HG03442 (cell line): ENCODE measurements around the gene SAMD4B.
"Not testable (repeated sequence)": the region's sequence is repeated elsewhere in the genome, so short reads cannot be mapped to it uniquely, and the experiment has no call there.

Experiments used
- ATAC-seq: cut with Tn5 transposase; IDR thresholded peaks from one replicate; pipeline ENCODE4 v1.9.1; 2021; ENCODE audit warnings: mild to moderate bottlenecking, moderate library complexity; ENCODE audit not compliant: unreplicated experiment

Gene SAMD4B

DNA sequence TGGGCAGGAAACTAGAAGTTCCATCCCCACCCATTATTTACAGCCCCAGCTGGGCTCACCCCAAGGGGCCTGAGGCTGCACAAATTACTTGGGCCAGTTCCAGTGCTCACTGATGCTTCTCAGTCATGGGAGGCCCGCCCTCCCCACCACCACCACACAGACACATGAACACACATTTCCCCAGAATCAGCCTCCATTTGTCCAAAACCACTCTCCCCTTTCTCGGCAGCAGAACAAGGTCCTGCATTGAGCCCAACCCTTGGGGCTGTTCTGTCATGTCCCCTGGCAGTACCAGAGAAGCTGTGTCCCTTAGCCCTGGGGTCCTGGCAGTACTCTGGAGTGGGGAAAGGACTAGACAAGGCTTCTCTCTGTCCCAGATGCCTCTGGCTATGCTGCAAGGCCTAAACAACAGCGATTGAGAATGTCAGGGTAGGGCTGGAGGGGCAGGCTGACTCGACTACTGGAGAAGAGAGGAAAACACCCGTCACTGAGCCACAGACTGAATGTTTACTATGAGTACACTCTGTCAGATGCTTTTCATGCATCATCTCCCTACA, 21.8 kb downstream of the SAMD4B start:
- ATAC-seq: no peak

DNA sequence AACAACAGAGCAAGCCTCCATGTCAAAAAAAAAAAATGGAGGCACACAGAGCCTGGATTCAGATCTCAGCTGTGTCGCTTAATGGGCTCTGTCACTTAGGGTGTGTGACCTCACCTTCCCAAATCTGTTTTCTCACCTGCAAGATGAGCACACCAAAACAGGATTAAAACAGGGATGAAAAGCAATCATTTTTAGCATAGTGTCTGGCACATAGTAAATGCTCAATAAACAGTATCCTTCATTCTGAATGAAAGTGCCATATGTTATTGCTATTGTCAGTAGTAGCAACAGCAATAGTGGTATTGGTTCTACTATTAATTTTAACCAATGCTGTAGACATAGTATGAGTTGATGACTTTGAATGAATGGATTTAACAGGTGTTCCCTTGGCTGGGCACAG, 23.3 kb downstream of the SAMD4B start:
- no peak for ATAC-seq

DNA sequence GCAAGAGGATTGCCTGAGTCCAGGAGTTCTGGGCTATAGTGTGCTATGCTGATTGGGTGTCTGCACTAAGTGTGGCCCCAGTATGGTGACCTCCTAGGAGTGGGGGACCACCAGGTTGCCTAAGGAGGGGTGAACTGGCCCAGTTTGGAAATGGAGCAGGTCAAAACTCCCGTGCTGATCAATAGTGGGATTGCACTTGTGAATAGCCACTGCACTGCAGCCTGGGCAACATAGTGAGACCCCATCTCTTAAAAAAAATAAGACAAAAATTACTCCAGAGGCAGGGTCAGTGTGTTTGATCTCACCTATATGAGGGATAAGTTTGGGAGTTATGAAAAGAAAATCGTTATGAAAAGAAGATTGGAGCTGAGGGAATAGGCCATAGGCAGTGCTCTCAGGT, 27.0 kb downstream of the SAMD4B start:
- ATAC-seq: no peak

DNA sequence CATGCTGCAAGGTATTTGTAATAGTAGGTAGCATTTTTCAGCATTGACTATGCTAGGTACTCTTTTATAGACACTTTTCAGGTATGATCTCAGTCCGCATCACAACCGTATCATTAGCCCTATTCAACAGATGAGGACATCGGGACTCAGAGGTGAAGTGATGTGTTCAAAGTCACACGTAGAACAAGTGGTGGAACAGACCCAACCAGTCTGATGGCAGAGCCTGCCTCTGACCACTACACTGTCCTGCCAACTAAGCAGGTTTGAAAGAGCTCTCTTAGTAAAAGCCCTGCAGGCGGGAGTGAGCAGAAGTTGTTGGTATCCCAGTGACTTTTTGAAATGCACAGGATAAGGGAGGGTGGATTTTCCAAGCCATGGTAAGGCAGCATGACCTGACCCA, 28.5 kb downstream of the SAMD4B start:
- no peak for ATAC-seq

DNA sequence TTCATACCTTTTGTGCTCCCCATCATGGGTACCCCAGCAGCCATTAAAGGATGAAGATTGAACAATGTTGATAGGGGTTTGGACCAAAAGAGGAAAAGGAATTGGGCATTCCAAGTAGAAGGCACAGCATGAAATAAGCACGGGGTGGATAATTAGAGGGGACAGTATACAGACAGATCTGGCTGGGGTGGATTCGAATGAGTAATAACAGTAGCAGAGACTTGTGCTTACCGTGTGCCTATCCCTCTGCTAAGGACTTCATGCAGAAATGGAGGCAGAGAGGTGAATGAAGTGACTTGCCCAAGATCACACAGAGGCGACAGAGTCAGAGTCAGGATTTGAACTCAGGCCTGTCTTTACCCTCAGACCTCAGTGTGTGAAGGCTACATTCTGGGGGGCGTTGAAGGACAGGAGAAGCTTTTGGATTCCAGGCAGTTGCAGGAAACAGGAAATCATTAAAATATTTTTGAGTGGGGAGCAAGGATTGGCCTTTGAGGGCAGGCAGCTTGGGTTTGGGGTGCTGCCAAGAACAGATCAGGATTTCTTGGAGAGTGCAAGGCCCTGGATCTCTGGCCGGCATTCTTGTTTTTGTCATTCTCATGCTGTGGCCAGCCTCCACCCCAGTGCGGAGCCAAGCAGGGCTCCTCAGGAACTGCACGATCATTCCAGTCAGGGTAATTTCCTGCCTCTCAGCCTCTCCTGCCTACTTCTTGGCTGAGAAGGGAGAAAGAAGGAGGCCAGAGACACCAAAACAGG, 30.0 kb downstream of the SAMD4B start:
- ATAC-seq: no peak

DNA sequence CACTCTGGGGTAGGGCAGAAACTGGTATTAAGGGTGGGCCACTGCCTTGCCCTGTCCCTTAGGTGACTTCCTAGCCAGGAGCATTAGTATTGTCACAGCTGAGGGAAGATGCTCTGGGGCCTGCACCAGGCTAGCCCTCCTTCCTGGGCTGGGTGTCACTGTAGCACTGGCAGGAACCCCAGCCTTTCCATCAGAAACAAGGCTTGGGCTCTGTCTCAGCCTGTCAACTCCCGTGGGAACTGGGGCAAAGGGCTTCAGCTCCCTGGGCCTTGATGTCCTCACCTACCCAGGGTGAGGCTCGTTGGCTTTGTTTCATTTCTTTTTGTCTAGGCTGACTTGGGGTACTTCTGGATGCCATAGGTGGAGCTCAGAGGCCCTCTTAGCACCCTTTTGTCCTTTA, 30.7 kb downstream of the SAMD4B start:
- no peak for ATAC-seq

DNA sequence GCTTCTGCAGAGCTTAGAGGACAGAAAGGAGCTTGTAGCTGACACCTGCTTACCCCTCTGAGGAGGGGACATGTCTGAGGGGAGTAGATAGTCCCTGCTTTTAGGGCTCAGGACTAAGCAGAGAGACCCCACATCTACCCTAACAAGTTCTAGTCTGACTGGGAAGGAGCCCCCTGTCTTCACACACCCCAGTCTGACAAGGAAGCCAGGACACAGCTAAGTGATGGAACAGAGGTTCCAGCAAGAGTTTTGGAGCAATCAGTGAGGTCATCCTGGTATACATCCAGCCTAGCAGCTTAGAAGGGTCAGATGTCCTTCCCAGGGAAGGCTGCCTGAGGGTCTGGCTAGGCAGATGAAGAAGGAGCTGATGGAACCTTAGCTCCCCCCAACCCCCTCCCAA, 33.7 kb downstream of the SAMD4B start:
- ATAC-seq: no peak

DNA sequence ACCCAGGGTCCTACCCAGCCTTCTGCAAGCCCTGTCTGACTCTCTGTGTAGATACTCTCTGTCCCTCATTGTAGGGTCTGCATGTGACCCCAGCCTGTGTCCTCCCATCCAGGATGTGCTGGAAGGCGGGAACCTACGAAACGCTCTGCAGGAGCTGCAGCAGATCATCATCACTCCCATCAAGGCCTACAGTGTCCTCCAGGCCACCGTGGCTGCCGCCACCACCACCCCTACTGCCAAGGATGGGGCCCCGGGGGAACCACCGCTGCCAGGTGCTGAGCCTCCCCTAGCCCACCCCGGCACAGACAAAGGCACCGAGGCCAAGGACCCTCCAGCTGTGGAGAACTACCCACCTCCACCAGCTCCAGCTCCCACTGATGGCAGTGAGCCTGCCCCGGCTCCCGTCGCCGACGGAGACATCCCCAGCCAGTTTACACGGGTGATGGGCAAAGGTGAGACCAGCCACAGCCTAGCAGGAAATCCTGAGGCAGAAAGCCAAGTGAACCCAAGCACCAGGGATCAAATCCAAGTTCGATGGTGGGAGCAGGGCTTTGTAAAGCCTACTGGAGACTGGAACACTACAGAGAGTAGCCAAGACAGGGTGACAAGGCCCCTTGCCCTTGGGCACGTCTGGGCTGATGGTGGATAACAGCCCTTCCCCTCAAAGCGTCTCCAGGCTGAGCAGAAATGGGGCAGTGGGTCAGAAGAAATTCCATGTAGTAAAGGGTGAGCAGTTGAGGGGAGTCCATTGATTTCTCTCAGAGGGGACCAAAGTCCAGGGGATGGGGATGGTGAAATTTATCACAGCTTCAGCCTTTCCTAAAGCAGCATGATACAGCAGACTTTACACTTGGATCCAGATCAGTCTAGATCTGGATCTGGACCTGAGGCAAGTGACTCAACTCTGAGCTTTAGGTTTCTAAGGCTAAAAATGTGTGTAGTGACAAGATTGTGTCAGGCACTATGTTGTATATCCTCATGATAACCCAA, 35.4 kb downstream of the SAMD4B start:
- no peak for ATAC-seq

DNA sequence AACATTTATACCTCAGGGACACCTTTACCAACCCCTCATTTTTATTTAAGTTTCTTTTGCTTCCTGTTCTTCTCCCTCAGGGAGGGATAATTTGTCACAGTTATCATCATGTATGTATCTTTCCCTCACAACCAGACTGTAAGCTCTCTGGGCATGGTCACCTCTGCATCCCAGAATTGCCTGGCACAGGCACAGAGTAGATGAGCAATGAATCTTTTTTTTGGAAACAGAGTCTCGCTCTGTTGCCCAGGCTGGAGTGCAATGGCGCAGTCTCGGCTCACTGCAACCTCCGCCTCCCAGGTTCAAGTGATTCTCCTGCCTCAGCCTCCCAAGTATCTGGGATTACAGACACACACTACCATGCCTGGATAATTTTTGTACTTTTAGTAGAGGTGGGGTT, 37.1 kb downstream of the SAMD4B start:
- not testable (repeated sequence) for ATAC-seq

DNA sequence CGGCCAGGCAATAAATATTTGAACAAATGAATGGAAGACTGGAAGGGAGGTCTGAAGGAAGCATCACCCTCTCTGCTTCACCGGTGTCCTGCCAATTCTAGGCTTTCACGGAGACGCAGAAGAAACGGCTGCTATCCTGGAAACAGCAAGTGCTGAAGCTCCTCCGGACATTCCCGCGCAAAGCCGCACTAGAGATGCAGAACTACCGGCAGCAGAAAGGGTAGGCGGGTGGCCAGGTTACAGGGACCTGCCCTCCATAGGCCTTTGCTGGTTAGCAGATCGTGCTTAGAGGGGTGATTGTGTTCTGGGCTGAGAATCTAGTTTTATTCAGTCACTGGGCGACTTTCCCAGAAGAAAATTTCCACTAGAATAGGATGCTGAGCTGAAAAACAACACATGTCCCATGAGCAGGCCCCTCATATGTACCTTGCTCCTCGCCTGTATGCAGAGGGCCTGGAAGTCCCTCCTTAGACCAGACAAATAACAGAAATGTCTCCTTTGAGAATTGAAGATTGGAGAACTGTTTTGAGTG, 37.7 kb downstream of the SAMD4B start:
- ATAC-seq: no peak

DNA sequence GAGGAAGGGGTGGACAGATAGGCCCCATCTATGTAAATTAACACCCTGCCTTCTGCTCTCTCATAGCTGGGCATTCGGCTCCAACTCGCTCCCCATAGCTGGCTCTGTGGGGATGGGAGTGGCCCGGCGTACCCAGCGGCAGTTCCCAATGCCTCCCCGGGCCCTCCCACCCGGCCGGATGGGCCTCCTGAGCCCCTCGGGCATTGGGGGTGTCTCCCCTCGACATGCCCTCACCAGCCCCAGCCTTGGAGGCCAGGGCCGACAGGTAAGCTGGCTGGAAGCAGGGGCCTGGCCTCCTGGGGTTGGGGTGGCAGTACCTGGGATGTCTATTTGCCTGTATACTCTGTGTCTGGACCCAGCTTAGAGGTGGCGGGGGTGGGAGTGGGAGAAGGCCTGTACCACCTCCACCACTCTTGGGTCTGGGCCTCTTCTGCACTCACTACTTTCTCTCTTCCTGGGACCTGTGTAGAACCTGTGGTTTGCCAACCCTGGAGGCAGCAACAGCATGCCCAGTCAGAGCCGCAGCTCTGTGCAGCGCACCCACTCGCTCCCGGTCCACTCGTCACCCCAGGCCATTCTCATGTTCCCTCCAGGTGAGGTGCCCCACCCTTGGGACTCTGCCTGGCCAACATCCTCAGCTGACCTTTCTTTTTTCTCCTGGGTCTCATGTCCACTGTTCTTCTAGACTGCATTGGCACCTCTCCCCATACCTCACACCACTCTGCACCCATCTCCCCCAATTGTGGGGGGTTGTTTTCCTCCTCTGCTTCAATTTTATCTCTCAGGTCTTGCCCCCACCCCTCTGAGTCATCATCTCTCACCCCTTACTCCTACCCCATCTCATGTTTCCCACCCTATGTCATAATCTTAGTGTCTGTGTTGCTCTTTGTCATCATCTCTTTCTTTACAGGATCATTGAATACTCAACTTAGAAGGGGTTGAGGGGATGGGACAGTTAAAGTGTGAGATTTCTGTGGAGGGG, 38.6 kb downstream of the SAMD4B start:
- no peak for ATAC-seq

DNA sequence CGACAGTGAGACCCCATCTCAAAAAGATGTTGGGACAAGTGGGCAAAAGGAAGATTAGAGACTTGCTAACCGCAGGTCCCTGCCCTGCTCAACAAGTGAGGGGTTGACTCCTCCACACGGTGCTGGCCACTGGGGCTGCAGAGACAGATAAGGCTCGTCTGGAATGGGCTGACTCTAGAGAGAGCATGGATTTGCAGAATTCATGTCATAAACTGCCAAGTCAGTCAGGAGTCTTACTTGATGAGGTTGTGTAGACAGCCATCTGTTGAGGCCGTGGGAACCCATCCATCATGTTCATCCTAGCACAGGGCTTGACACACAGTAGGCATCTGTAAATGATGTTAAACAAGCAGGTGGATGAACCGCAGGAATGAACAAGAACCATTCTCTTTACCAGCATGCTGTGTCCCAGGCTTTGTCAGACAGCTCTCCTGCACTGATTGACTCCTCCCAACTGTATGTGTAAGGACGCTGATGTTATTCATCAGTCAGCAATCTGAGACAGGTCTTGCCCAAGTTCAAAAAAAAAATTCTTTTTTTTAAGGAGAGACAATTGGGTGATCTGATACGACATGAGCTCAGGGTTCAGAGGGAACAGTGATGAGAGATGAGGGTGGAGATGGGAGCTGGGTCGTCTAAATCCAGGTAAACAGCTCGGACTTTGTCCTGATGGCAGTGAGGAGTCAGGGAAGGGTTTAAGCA, 39.8 kb downstream of the SAMD4B start:
- ATAC-seq: no peak

DNA sequence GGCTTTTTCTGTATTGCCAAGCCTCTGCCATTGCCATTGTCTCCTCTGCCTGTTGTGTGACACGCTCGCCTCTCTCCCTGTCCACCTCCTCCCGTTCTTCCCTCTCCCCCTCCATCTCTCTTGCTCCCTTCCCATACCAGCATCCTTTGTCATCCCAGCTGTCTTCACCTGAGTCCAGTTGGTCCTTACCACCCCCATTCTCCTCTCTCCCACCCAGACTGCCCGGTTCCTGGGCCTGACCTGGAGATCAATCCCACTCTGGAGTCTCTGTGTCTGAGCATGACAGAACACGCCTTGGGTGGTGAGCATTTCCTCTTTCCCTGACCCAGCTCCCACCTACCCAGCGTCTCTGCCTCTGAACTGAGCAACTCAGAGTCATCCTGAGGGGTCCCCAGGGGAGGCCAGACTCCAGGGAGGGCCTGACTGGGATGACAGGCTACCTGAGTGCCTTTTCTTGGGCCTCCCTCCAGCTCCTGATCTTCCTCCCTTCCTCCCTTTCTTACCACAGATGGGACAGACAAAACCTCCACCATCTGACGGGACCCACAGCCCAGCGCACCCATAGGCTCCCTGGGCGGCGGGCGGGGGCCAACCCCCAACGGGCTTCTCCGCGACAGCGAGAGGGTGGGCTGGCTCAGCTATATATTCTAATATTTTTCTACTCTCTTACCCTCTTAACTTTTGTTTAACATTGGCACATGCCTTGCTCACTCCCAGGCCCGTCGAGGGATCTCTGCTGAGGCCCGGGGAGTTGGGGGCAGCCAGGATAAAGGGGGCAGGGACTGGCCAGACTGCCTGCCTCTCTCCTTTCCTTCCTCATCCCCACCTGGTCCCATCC, 41.0 kb downstream of the SAMD4B start:
- no peak for ATAC-seq

DNA sequence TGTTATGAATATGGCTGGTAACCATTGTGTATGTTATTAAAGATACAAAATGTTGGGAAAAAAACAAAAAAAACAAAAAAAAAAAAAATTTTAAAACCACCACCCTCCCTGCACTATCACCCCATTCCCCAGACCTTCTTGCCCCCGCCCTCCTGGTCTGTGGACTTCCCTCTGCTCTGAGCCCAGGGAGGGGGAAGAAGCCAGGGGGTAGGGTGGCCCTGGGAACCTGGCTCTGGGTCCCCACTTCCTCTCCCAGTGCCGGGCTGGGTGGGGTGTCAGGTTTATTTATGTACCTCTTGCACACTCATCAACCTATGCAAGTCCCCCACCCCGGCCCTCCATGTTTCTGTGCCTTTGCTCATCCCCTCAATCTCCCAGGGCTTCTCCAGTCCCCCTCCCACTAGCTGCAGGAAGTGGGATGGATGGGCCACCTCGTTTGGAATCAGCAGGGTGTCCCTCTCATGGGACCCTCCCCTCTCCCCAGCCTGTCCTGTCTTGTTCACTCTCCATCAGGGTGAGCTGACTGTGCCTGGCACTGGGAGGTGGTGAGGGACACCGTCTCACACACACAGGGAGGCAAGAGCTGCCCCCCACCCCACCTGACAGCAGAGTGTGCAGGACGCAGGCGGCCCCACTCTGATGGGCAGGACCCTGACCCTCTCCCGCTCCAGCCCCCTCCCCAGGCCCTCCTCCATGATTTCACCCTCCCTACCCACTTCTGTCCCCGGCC, 42.8 kb downstream of the SAMD4B start:
- ATAC-seq: no peak

DNA sequence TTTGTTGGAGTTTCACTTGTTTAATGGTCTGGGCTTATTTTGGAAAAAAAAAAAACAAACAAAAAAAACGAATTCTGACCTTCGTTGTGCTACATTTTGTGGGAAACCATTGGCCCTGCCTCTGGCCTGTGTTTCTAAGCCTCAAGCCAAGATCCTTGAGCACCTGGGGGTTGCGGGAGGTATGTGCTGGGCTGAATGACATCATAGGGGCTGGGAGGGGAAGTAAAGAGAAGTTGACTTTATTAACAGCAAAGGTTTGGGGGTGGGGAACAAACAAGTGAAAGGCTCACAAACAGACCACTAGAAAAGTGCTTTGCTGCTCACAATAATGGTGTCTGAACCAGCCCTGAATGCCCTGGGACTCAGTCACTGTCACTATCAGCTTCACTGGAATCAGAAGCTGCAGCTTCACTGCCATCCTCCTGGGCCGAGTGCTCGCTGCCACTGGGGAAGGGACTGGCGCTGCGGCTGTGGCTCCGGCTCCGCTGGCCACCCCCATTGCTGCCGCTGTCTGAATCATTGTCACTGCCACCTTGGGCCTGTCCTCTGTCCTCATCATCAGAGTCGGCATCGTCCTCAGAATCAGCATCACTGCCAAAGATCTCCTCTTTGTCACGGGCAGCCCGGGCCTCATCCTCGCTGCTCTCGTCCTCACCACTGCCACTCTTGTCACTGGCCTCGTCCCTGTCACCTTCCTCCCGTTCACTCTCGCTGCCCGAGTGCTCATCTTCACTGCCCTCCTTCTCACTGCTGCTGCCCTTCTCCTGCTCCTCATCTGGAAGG, 43.6 kb downstream of the SAMD4B start:
- no peak for ATAC-seq

DNA sequence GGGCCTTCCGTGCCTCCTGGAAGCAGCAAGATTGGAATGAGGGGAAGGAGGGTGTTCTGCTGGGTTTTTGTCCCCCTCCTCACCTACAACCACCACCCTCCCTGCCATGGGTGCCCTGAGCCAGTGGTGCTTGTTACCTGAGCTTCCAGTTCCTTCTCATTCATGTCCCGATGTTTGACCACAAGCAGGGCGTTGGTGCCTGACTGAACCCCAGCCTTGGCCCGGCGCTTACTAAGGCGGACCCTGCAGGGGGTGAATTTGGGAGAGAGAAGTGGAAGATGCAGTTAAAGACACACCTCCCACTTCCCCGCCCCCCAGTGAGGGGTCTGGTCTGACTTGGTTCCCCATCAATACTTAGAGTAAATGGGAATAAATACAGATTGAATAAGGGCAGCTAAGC, 44.3 kb downstream of the SAMD4B start:
- no peak for ATAC-seq

DNA sequence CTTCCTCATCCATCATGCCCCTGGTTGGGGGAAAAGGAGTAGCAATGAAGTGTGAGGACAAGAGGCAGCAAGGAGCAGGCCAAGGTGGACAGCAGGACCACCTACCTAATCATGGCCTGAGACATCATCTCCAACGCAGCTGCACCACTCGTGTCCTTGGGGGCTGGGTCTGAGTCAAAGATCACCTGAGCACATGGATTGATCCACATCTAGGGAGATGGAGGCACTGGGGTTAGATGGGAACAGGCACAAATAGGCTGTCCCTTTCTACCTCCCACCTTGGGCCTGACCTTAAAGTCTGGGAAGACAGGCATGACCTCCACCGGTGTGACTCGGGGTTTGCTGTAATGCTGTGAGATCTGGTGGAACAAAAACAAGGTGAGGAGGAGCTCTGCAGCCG, 46.4 kb downstream of the SAMD4B start:
- ATAC-seq: no peak
